Fibroblast of mammary gland (primary cell): ENCODE measurements around the gene RHOF.
"Not testable (repeated sequence)": the region's sequence is repeated elsewhere in the genome, so short reads cannot be mapped to it uniquely, and the experiment has no call there.

Experiments
- DNase-seq: peaks from one replicate; pipeline ENCODE4 v3.0.0-alpha.2; 2010; ENCODE audit warnings: low read depth
- H3K4me3 ChIP-seq: 2 replicates; pipeline ENCODE4 v1.5.1; 2011; ENCODE audit warnings: low read depth, mild to moderate bottlenecking, low read length, moderate library complexity; ENCODE audit not compliant: control insufficient read depth
- CTCF ChIP-seq: conservative IDR thresholded peaks from 2 replicates; pipeline ENCODE4 v1.5.1; 2011; ENCODE audit warnings: low read depth, low read length, inconsistent platforms; ENCODE audit not compliant: control insufficient read depth, insufficient read depth

Gene RHOF

GRCh38 chr12:121791671-121792551, 1.6 kb downstream of the RHOF start:
- no peak overlapping the region for H3K4me3 ChIP-seq
- DNase-seq: no peak
- TF ChIP-seq CTCF: no peak

- not testable (repeated sequence) for H3K4me3 ChIP-seq, DNase-seq
These were observed 2.7 kb downstream of the RHOF start for GRCh38 chr12:121790785-121791184.

GRCh38 chr12:121789800-121790728, 3.4 kb downstream of the RHOF start:
- TF ChIP-seq CTCF: no peak
- H3K4me3 ChIP-seq: no peak overlapping the region
- no peak for DNase-seq

GRCh38 chr12:121789233-121789781, 4.2 kb downstream of the RHOF start:
- no peak for DNase-seq

GRCh38 chr12:121788176-121788818, 5.2 kb downstream of the RHOF start:
- no peak for DNase-seq
- no peak for TF ChIP-seq CTCF
- H3K4me3 ChIP-seq: no peak overlapping the region

More at GRCh38 chr12:121789233-121789781, 4.2 kb downstream of the RHOF start:
- H3K4me3 ChIP-seq: no peak overlapping the region
- TF ChIP-seq CTCF: no peak

- no peak for TF ChIP-seq CTCF
- H3K4me3 ChIP-seq: no peak overlapping the region
- DNase-seq: no peak
These were observed 6.1 kb downstream of the RHOF start for GRCh38 chr12:121787063-121788025.
